SK-N-SH treated with all-trans-retinoic acid at 6 μM for 48 hours (cell line): ENCODE results near the gene SLC4A11.

ENCODE experiments used
- BACH2 ChIP-seq: fragments of 250-450 bp; sonication (Bioruptor Pico); IDR thresholded peaks from 2 replicates; pipeline ENCODE4 v1.9.0; 2021; ENCODE audit warnings: mild to moderate bottlenecking, borderline replicate concordance
- CSDC2 ChIP-seq: fragments of 250-450 bp; sonication (Bioruptor Pico); IDR thresholded peaks from 2 replicates; pipeline ENCODE4 v1.5.0; 2020; ENCODE audit warnings: mild to moderate bottlenecking, moderate library complexity
- ESRRG ChIP-seq: fragments of 250-450 bp; sonication (Bioruptor Pico); IDR thresholded peaks from 2 replicates; pipeline ENCODE4 v1.6.1; 2021; ENCODE audit warnings: mild to moderate bottlenecking
- ISL1 ChIP-seq: fragments of 250-450 bp; sonication (Bioruptor Pico); IDR thresholded peaks from 2 replicates; pipeline ENCODE4 v2.1.2; 2022; ENCODE audit warnings: mild to moderate bottlenecking, moderate library complexity
- OSR1 ChIP-seq: fragments of 250-450 bp; sonication (Bioruptor Pico); IDR thresholded peaks from 2 replicates; pipeline ENCODE4 v1.8.0; 2022; ENCODE audit warnings: moderate library complexity, mild to moderate bottlenecking, inconsistent platforms
- PATZ1 ChIP-seq: fragments of 250-450 bp; sonication (Bioruptor Pico); IDR thresholded peaks from 2 replicates; pipeline ENCODE4 v1.8.0; 2020; ENCODE audit warnings: mild to moderate bottlenecking, moderate library complexity, borderline replicate concordance
- POU6F1 ChIP-seq: fragments of 250-450 bp; sonication (Bioruptor Pico); IDR thresholded peaks from 2 replicates; pipeline ENCODE4 v1.8.0; 2021; ENCODE audit warnings: low read depth, mild to moderate bottlenecking, moderate library complexity, borderline replicate concordance
- PPARA ChIP-seq: fragments of 250-450 bp; sonication (Bioruptor Pico); IDR thresholded peaks from 2 replicates; pipeline ENCODE4 v1.5.0; 2020; ENCODE audit warnings: mild to moderate bottlenecking, borderline replicate concordance
- SNAI2 ChIP-seq: fragments of 250-450 bp; sonication (Bioruptor Pico); IDR thresholded peaks from 2 replicates; pipeline ENCODE4 v1.5.0; 2020; ENCODE audit warnings: mild to moderate bottlenecking, moderate library complexity
- TOX ChIP-seq: fragments of 250-450 bp; sonication (Bioruptor Pico); IDR thresholded peaks from 2 replicates; pipeline ENCODE4 v1.8.0; 2021; ENCODE audit warnings: mild to moderate bottlenecking, moderate library complexity, borderline replicate concordance
- TSHZ2 ChIP-seq: fragments of 250-450 bp; sonication (Bioruptor Pico); IDR thresholded peaks from 2 replicates; pipeline ENCODE4 v1.5.0; 2020; ENCODE audit warnings: mild to moderate bottlenecking, moderate library complexity
- ZFP3 ChIP-seq: fragments of 250-450 bp; sonication (Bioruptor Pico); IDR thresholded peaks from 2 replicates; pipeline ENCODE4 v1.5.0; 2020; ENCODE audit warnings: mild to moderate bottlenecking, moderate library complexity
- ZNF8 ChIP-seq: fragments of 450-650 bp; formaldehyde crosslinking; IDR thresholded peaks from 2 replicates; pipeline ENCODE4 v1.5.0; 2020; ENCODE audit warnings: mild to moderate bottlenecking, moderate library complexity

- TF ChIP-seq BACH2 (CRISPR knock-in tag): no peak
- no peak for TF ChIP-seq PATZ1 (CRISPR knock-in tag)
- no peak for TF ChIP-seq TOX (CRISPR knock-in tag)
- no peak for TF ChIP-seq TSHZ2 (CRISPR knock-in tag)
- TF ChIP-seq ZNF8: no peak
- no peak for TF ChIP-seq PPARA (CRISPR knock-in tag)
- no peak for TF ChIP-seq ESRRG (CRISPR knock-in tag)
- no peak for TF ChIP-seq ZFP3 (CRISPR knock-in tag)
- no peak for TF ChIP-seq POU6F1 (CRISPR knock-in tag)
- no peak for TF ChIP-seq CSDC2
- no peak for TF ChIP-seq OSR1 (CRISPR knock-in tag)
- no peak for TF ChIP-seq ISL1 (CRISPR knock-in tag)
- no peak for TF ChIP-seq SNAI2 (CRISPR knock-in tag)
These were observed 1.9 kb upstream of the SLC4A11 start for GRCh38 chr20:3240776-3241363.
